Glomerular endothelial cell (primary cell): ENCODE measurements around the gene MAP2K4. TPM values are rescaled to one million over a fixed set of nuclear protein-coding genes. Genes with fewer than 3 reads are reported as not detected.
"Not testable (repeated sequence)": the region's sequence is repeated elsewhere in the genome, so short reads cannot be mapped to it uniquely, and the experiment has no call there.

Experiments
- DNase-seq: peaks from one replicate; pipeline ENCODE4 v3.0.0-alpha.2; 2011; ENCODE audit warnings: low read depth, low spot score; ENCODE audit errors: extremely low read depth
- total RNA-seq: library from RNA; depleted of rRNA; stranded (reverse); fragments of >200 nt; gene quantifications from 2 replicates; pipeline ENCODE4 v1.2.3, GENCODE V29; 2015

MAP2K4 gene
- 19.0 and 21.9 TPM in 2 replicates for total RNA-seq

GRCh38 chr17:12020642-12021622 is at the start of gene MAP2K4:
Gene MAP2K4, plus strand, starts transcription at chr17:12020877. Its CDS starts 10 bp downstream, at chr17:12020887.
- no peak for DNase-seq

- not testable (repeated sequence) for DNase-seq
These were observed 47.9 kb upstream of the MAP2K4 start for GRCh38 chr17:11972741-11973140.

- no peak for DNase-seq
These were observed 40.9 kb upstream of the MAP2K4 start for GRCh38 chr17:11979795-11980194.

- no peak for DNase-seq
These were observed 39.9 kb upstream of the MAP2K4 start for GRCh38 chr17:11980813-11981212.

GRCh38 chr17:11981862-11982261 is 38.8 kb upstream of the MAP2K4 start:
- no peak for DNase-seq

- DNase-seq = no peak
These were observed 34.3 kb upstream of the MAP2K4 start for GRCh38 chr17:11986179-11986941.

GRCh38 chr17:11986942-11987329 is 33.7 kb upstream of the MAP2K4 start:
- DNase-seq = peak; percentile 20

GRCh38 chr17:11990363-11990983 is 30.2 kb upstream of the MAP2K4 start:
- no peak for DNase-seq

GRCh38 chr17:11991461-11991860 is 29.2 kb upstream of the MAP2K4 start:
- no peak for DNase-seq

GRCh38 chr17:11996722-11997146 is 23.9 kb upstream of the MAP2K4 start:
- DNase-seq = peak; percentile 3

GRCh38 chr17:11997147-11997971 is 23.3 kb upstream of the MAP2K4 start, which contains the start of gene ZNF18:
Gene ZNF18, minus strand, starts transcription at chr17:11997475. Its CDS starts 4,646 bp downstream, at chr17:11992829.
- peak; percentile 31 for DNase-seq

- DNase-seq = no peak
These were observed 22.8 kb upstream of the MAP2K4 start for GRCh38 chr17:11997972-11998233.

GRCh38 chr17:11999696-12000095 is 21.0 kb upstream of the MAP2K4 start:
- DNase-seq = no peak

GRCh38 chr17:12007466-12007865 is 13.2 kb upstream of the MAP2K4 start:
- no peak for DNase-seq

- no peak for DNase-seq
These were observed 1.0 kb downstream of the MAP2K4 start for GRCh38 chr17:12021623-12022140.

- DNase-seq = no peak
These were observed 1.6 kb downstream of the MAP2K4 start for GRCh38 chr17:12022310-12022709.

- DNase-seq = no peak
These were observed 3.6 kb downstream of the MAP2K4 start for GRCh38 chr17:12024327-12024726.

- DNase-seq = no peak
These were observed 7.0 kb downstream of the MAP2K4 start for GRCh38 chr17:12027658-12028057.

- DNase-seq = no peak
These were observed 7.9 kb downstream of the MAP2K4 start for GRCh38 chr17:12028611-12029010.

- no peak for DNase-seq
These were observed 13.9 kb downstream of the MAP2K4 start for GRCh38 chr17:12034538-12034937.
